Gastrocnemius medialis (tissue), 4 donors: ENCODE measurements around the gene TMEM174.

Experiments used
- CTCF ChIP-seq, 5 experiments: fragments of 450-650 bp in 3 of 5; fragments of 200-600 bp in 2 of 5; sonication (generic) in 2 of 5; IDR thresholded peaks in 4 of 5; conservative IDR thresholded peaks in 1 of 5; 1 replicate in 4 of 5; 2 replicates in 1 of 5; pipeline ENCODE4 v1.5.1; 2016 to 2019; ENCODE audit warnings: antibody characterized with exemption in 5 of 5, mild to moderate bottlenecking in 3 of 5, moderate library complexity in 3 of 5
- POLR2A ChIP-seq, 2 donors: fragments of 450-650 bp; IDR thresholded peaks; one replicate each; pipeline ENCODE4 v1.6.1; 2017; ENCODE audit warnings: antibody characterized with exemption in 2 of 2, mild to moderate bottlenecking in 2 of 2, moderate library complexity in 2 of 2

DNA sequence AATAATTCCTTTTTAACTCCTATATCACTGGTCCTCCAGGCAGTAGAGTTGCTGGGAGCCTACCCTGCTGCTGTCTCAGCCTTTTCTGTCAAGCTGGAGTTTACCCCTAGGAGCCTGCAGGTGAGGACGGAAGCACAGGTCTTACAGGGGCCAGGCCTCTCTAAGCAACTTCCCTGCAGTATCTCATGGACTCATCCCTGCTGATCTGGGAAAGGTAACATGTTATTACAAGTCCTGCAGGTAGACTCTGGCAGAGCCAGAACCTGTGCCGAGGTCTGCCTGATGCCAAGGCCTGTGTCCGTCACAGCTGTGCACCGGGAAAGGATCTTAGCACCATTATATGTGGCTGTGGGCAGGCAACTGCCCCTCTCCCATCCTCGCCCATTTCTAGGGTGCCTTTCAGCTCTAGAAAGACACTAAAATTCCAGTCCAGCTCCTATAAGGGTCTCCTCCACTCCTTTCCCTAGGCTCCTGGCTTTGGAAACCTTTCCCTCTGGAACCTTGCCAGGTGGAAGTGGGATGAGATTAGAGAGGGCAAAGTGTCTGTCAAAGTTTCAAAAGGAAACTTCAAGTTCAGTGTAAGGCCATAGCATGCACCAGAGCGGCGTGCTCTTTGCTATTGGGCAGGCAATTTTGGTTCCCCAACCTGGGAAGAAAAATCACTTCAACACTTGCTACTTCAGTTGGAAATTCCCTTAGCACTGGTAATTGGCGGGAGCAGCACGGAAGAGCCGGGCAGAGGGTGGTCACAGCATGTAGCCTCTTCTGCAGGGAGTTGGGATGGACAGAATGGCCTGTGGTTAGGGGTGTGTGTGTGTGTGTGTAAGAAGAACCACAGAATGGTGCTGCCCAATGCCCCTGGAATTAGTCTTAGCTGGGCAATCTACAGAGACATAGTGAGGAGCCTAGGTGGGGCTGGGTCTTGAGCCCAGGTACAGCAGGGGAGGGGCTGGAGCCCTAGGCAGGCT lies 35.1 kb upstream of the TMEM174 start:
- TF ChIP-seq POLR2A (IDR thresholded peaks at IDR 0.05) (no peak), CTCF (IDR thresholded peaks at IDR 0.05 in 4 of 5, conservative IDR thresholded peaks at IDR 0.05 in 1 of 5) (no peak)
